NCI-H2196 (cell line): ENCODE measurements around the gene EPSTI1.
"Not testable (repeated sequence)": the region's sequence is repeated elsewhere in the genome, so short reads cannot be mapped to it uniquely, and the experiment has no call there.

Experiments used
- DNase-seq: peaks from one replicate; lab custom pipeline; 2025; ENCODE audit not compliant: unreplicated experiment; lab: John Stamatoyannopoulos, UW

EPSTI1 gene

DNA sequence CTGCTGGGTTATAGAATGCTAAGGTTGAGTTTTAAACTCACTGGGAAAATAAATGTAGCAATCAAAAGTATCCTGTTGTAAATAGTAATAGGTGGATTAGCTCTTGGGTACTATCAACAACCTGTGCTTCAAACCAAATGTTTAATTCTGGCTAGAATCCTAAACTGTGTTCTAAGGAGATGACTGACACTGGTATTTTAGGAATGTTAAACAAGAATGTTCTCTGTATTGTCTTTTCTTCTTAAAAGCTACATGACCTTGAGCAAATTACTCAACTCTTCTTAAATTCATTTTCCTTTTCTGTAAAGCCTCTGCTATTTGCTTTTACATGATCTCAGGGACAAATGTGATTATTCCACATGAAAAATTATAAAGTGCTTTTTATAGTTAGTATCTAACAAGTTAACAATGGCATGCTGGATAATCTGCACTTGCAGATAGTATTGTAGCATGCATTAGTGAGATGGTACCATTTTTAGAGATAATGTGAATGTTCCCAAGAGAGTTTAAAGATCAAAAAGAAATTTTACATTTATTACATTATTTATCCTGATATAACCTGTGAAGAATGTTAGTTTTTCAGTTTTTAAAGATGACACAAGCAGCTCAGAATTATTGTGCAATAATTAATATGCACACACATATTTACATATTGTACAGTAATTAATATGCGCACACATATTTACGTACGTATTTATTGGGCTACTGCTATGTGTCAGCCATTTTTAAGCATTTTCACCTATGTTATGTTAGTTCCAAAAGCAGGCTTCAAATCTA is 13.6 kb upstream of the EPSTI1 start:
- no peak for DNase-seq

DNA sequence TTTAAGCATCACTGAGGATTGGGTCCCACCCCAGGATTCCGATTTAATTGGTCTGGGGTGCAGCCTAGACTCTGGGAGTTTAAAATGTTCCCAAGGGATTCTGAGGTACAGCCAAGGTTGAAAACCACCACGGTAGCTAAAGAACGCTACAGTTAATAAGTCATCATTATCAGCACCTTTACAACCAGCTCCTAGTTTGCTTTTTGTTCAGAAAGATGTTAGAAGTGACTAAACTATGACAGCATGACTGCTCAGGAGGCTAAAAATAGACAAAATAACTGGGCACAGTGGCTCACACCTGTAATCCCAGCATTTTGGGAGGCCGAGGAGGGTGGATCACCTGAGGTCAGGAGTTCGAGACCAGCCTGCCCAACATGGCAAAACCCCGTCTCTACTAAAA is 11.7 kb upstream of the EPSTI1 start:
- no peak for DNase-seq

- DNase-seq: no peak
These were observed 11.0 kb upstream of the EPSTI1 start for GRCh38 chr13:43003010-43003409.

DNA sequence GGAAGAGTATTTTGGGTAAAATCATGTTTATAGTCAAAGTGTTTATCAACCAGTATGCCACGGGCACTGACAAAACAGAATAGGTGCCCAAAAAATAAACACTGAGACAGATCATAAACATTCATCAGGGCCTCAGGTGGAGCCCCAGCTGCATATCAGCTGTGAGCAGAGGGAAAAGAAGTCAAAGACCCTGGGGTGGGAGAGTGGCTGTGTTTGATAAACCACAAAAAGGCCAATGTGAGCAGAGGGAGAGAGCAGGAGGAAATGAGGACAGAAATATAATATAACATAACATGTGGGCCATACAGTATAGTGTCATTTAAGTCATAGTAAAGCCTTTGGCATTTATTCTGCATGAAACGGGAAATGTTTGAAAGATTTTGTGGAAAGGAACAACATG is 10.0 kb upstream of the EPSTI1 start:
- DNase-seq: no peak

- no peak for DNase-seq
These were observed 8.6 kb upstream of the EPSTI1 start for GRCh38 chr13:43000676-43001075.

- DNase-seq: no peak
These were observed 7.5 kb upstream of the EPSTI1 start for GRCh38 chr13:42999491-42999890.

DNA sequence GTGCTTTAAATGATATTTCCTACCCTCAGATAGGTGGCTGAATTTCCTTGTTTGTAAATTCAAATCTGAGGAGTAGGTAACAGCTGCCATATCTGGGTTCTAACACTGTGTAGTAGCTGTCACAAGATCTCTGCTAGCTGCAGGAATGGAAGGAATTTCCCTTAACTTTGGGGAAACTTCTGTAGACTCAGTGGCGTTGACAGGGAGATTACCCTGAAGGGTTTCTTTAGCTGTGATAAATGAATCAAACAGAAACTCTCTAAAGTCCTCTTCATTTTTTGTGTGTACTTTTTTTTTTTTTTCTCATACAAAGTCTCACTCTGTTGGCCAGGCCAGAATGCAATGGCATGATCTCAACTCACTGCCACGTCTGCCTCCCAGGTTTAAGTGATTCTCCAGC is 5.3 kb upstream of the EPSTI1 start:
- DNase-seq: no peak

GRCh38 chr13:42996584-42996983 is 4.5 kb upstream of the EPSTI1 start:
- no peak for DNase-seq

- DNase-seq: no peak
These were observed 2.8 kb upstream of the EPSTI1 start for GRCh38 chr13:42994878-42995277.

DNA sequence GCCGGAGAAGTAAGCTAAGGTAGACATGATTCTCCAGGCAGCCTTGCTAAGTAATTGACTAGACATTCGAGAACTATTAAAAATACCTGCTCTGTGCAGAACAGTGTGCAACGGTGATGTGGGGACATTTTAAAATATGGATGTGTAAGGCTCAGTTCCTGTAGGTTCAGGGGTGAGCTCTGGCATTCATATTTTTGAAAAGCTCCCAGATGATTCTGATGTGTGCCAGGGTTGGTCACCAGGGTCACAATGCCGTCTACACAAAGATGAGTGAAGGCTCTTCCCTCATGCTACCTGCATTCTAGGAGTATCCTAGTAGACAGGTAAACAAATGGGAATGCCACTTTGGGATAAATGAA is 702 bp upstream of the EPSTI1 start:
- DNase-seq: no peak

DNA sequence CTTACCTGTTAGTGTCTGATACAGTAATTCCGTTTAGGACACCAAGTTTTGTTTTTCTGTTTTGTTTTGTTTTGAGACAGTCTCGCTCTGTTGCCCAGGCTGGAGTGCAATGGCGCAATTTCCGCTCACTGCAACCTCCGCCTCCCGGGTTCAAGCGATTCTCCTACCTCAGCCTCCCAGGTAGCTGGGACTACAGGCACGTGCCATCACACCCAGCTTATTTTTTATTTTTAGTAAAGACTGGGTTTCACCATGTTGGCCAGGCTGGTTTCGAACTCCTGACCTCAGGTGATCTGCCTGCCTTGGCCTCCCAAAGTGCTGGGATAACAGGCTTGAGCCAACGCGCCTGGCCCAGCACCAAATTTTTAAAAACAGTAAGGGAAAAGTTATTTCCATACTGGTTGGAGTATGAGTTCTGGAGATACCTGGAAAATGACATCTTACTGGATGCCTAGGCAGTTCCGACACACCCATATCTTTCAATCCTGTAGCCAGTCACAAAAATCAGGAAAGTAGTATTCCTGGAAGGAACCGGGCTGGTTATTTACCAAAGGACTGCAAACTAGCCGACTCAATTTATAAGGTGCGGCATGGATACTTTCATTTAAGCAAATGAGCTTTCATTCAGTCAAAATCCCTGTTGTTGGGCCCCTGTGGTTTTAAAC is 676 bp downstream of the EPSTI1 start:
- DNase-seq: not testable (repeated sequence)

GRCh38 chr13:42990291-42991232 is 1.5 kb downstream of the EPSTI1 start:
- DNase-seq: no peak

- DNase-seq: no peak
These were observed 5.9 kb downstream of the EPSTI1 start for GRCh38 chr13:42986176-42986574.

- DNase-seq: no peak
These were observed 6.5 kb downstream of the EPSTI1 start for GRCh38 chr13:42985312-42986175.

GRCh38 chr13:42984691-42985090 is 7.3 kb downstream of the EPSTI1 start:
- DNase-seq: no peak

DNA sequence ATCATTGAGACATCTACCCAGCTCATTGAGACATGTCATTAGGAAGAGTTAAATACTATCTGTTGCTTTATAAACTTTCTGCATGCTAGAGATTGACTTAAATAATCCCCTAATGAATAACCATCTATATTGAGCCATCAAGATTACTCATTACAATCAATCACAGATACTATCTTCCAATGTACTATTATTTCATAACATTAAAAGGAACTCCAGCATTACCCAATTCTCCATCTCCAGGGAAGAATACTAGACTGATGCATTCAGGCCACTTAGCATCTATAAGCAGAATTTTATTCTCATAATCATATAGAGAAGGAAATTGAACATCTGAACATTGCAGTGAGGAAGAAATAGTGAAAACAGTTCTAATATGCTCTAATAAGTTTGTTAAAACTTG is 8.0 kb downstream of the EPSTI1 start:
- DNase-seq: no peak

- DNase-seq: no peak
These were observed 10.2 kb downstream of the EPSTI1 start for GRCh38 chr13:42981853-42982252.

DNA sequence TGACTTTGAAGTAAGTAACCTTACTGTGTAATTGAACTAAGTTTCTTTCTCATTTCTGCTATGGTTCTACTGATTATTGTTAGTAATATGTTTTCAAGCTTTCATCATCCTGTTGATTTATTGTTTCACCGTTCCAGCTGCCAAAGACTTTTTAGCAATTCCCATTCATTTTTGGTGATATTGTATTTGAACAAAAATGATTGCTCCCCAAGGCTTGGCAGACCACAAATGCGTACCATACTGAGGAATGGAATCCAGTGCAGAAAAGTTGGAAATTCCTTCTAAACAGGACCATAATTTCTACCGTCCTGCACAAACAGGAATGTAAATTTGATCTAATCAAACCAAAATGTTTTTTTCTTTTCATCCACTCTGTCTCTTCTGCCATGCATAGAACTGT is 10.7 kb downstream of the EPSTI1 start:
- DNase-seq: no peak

DNA sequence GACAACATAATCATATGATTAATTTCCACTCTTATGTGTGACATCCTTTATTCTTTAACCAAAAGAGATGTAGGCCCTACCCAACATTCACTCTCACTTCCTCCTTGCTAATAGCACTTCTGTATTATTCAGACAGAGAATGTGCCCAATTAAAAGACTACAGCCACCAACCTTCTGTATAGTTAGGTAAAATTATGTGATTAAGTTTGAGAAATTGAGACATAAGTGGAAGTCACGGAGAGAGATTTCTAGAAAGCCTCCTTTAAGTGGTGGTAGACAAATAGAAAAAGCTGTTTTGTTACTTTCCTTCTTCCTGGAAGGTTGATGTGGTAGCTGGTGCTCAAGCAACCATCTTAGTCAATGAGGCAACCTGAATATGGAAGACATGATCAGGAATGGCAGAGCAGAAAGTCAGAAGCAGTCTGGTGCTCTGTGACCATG is 14.8 kb downstream of the EPSTI1 start:
- DNase-seq: no peak

- no peak for DNase-seq
These were observed 16.0 kb downstream of the EPSTI1 start for GRCh38 chr13:42976066-42976465.

DNA sequence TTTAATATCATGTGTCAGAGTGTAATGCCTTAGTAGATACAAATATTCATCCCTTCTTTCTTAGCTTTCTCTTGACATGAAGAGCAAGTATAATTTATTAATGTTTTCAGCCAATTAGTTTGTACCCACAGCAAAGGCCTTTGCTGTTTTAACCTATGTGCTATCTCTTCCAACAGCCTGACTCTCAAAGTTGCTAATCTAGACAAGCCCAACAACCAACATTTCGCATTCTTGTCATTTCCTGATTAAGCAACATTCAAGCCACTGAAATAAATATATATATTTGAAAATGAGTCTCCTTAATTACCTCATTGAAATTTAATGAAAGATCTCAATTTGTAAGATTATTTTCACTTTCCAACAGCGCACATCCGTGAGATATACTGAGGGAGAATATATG is 18.5 kb downstream of the EPSTI1 start:
- DNase-seq: no peak
